ENCODE measurements around the gene FSCN2. TPM values are rescaled to one million over a fixed set of nuclear protein-coding genes. Genes with fewer than 3 reads are reported as not detected.

The FSCN2 gene
- total RNA-seq, 1 donor, result 5.1 TPM

DNA sequence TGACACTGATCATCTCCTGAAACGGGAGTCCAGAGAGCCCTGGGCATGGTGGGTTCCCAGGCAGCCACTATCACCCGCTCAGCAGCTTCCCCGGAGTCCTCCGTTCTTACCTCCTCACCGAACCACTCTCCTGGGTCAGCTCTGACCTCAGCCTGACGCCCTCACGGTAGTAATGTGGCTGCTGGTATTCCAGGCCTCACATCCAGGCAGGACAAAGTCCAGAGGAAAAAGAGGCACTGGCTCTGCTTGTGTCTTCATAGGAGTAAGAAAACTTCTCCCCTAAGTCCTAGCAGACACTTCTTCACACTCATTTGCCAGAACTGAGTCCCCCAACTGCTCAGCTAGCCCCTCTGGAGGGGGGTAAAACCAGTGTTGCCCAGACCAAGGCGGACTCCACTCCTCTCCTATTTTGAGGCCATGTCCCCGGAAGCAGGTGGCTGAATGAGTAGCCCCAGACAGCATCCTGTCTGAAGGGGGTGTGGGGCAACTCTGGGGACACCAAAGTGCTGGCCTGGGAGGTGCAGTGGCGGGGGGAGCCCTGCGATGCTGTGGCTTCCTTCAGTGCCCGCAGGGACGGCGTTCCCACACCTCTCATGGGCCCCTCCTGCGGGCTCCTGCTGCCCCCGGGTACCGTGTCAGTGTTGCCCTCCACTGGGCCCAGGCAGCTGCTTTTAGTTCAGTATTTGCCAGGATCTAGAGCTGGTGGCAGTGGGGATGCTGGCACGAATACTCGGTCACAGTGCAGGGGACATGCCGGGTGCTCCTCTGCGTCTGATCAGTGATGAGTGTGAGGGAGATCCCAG is 5.4 kb downstream of the FSCN2 start:
- Histone ChIP-seq H3K9me3 (ENCODE audit: low read depth, low read length) (no peaks in the 10 kb centered on the region), H3K4me1 (ENCODE audit: insufficient read depth, low read length) (no peaks in the 10 kb centered on the region), H3K27ac (ENCODE audit: low read depth, low read length) (no peak overlapping the region), H3K36me3 (ENCODE audit: insufficient read depth, low read length) (no peaks in the 10 kb centered on the region), H4K20me1 (ENCODE audit: insufficient read depth, low read length) (peaks cover 17% of the 10 kb centered on the region), H3K4me2 (ENCODE audit: insufficient read depth, low read length) (no peak overlapping the region), H3K79me2 (ENCODE audit: insufficient read depth, low read length) (no peaks in the 10 kb centered on the region), H3K27me3 (ENCODE audit: insufficient read depth, low read length) (peaks cover 17% of the 10 kb centered on the region), H2AFZ (ENCODE audit: low read length) (no peak overlapping the region), H3K4me3 (ENCODE audit: insufficient read depth, low read length) (no peak overlapping the region)
- TF ChIP-seq, protein P1, sequence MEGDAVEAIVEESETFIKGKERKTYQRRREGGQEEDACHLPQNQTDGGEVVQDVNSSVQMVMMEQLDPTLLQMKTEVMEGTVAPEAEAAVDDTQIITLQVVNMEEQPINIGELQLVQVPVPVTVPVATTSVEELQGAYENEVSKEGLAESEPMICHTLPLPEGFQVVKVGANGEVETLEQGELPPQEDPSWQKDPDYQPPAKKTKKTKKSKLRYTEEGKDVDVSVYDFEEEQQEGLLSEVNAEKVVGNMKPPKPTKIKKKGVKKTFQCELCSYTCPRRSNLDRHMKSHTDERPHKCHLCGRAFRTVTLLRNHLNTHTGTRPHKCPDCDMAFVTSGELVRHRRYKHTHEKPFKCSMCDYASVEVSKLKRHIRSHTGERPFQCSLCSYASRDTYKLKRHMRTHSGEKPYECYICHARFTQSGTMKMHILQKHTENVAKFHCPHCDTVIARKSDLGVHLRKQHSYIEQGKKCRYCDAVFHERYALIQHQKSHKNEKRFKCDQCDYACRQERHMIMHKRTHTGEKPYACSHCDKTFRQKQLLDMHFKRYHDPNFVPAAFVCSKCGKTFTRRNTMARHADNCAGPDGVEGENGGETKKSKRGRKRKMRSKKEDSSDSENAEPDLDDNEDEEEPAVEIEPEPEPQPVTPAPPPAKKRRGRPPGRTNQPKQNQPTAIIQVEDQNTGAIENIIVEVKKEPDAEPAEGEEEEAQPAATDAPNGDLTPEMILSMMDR (IDR thresholded peaks at IDR 0.05; ENCODE audit: extremely low read depth, low read depth, low read length), result no peak
- DNase-seq (ENCODE audit: insufficient read length, low spot score, missing footprints), result no peak

- Histone ChIP-seq H4K20me1 (ENCODE audit: insufficient read depth, low read length) (peaks cover 18% of the 10 kb centered on the region), H2AFZ (ENCODE audit: low read length) (no peak overlapping the region), H3K36me3 (ENCODE audit: insufficient read depth, low read length) (no peaks in the 10 kb centered on the region), H3K27ac (ENCODE audit: low read depth, low read length) (no peak overlapping the region), H3K79me2 (ENCODE audit: insufficient read depth, low read length) (no peaks in the 10 kb centered on the region), H3K4me2 (ENCODE audit: insufficient read depth, low read length) (no peak overlapping the region), H3K27me3 (ENCODE audit: insufficient read depth, low read length) (peaks cover 13% of the 10 kb centered on the region), H3K4me1 (ENCODE audit: insufficient read depth, low read length) (no peaks in the 10 kb centered on the region), H3K9me3 (ENCODE audit: low read depth, low read length) (no peaks in the 10 kb centered on the region), H3K4me3 (ENCODE audit: insufficient read depth, low read length) (no peak overlapping the region)
- DNase-seq (ENCODE audit: insufficient read length, low spot score, missing footprints), result peak; percentile 90
- TF ChIP-seq, protein P1 (IDR thresholded peaks at IDR 0.05; ENCODE audit: extremely low read depth, low read depth, low read length), result no peak
Observed at GRCh38 chr17:81534157-81535006, 6.2 kb downstream of the FSCN2 start.

DNA sequence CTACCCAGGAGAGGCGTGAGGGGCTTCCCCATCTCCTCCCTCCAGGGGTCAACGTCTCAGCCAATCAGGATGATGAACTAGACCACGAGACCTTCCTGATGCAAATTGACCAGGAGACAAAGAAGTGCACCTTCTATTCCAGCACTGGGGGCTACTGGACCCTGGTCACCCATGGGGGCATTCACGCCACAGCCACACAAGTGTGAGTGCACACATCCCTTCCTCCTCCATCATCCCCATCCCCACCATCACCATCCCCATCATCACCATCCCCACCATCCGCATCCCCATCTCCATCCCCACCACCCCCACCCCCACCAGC is 6.8 kb downstream of the FSCN2 start:
- peaks cover 13% of the 10 kb centered on the region for H3K27me3 ChIP-seq (ENCODE audit: insufficient read depth, low read length)
- H3K9me3 ChIP-seq (ENCODE audit: low read depth, low read length), result no peaks in the 10 kb centered on the region
- H2AFZ ChIP-seq (ENCODE audit: low read length), result no peak overlapping the region
- peaks cover 18% of the 10 kb centered on the region for H4K20me1 ChIP-seq (ENCODE audit: insufficient read depth, low read length)
- no peak overlapping the region for H3K4me3 ChIP-seq (ENCODE audit: insufficient read depth, low read length)
- no peak for DNase-seq (ENCODE audit: insufficient read length, low spot score, missing footprints)
- no peaks in the 10 kb centered on the region for H3K4me1 ChIP-seq (ENCODE audit: insufficient read depth, low read length)
- no peaks in the 10 kb centered on the region for H3K36me3 ChIP-seq (ENCODE audit: insufficient read depth, low read length)
- no peak overlapping the region for H3K27ac ChIP-seq (ENCODE audit: low read depth, low read length)
- H3K79me2 ChIP-seq (ENCODE audit: insufficient read depth, low read length), result no peaks in the 10 kb centered on the region
- no peak overlapping the region for H3K4me2 ChIP-seq (ENCODE audit: insufficient read depth, low read length)
- TF ChIP-seq, protein P1 (IDR thresholded peaks at IDR 0.05; ENCODE audit: extremely low read depth, low read depth, low read length), result no peak

Measured in osteoblast (primary cell).